GM18861 (cell line): ENCODE measurements around the gene MIA3.

ENCODE experiments used
- ATAC-seq: cut with Tn5 transposase; IDR thresholded peaks from one replicate; pipeline ENCODE4 v1.9.1; 2021; ENCODE audit not compliant: unreplicated experiment

MIA3 gene

DNA sequence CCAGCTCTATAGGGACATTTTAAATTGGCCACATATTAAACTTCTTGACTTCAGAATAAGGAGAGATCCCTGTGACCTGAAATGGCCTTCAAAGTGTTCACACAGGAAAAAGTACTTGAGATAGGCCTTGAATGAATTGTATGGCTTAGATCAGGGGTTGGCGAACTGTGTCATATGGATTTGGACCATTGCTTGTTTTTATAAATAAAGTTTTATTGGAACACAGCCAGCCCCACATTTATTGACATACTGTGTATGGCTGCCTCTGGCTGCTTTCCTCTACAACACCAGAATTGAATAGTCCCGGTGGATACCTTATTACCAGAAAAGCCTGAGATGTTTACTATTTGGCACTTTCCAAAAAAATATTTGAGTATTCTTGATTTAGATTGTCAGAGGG lies 98.5 kb downstream of the MIA3 start:
- ATAC-seq = no peak
